Epithelial cell of proximal tubule (primary cell): Measurements from ENCODE around the gene ULBP1. TPM values are rescaled to one million over a fixed set of nuclear protein-coding genes. Genes with fewer than 3 reads are reported as not detected.

Experiments
- DNase-seq: peaks from one replicate; pipeline ENCODE4 v3.0.0-alpha.2; 2011; ENCODE audit warnings: low read depth
- H3K4me3 ChIP-seq: 2 replicates; pipeline ENCODE4 v1.5.1; 2011; ENCODE audit warnings: low read depth, mild to moderate bottlenecking, low read length
- CTCF ChIP-seq: conservative IDR thresholded peaks from 2 replicates; pipeline ENCODE4 v1.5.1; 2012; ENCODE audit warnings: low read depth, mild to moderate bottlenecking, low read length
- total RNA-seq: library from RNA; depleted of rRNA; stranded (reverse); fragments of >200 nt; gene quantifications from 2 replicates; pipeline ENCODE4 v1.2.3, GENCODE V29; 2015

The ULBP1 gene
- total RNA-seq, 1 donor from 2014 or later, result 0.23 TPM

GRCh38 chr6:149979293-149979692, 15.6 kb downstream of the ULBP1 start:
- DNase-seq, result no peak
- no peak for TF ChIP-seq CTCF
- no peak overlapping the region for H3K4me3 ChIP-seq

GRCh38 chr6:149983145-149983544, 19.4 kb downstream of the ULBP1 start:
- H3K4me3 ChIP-seq, result no peak overlapping the region
- no peak for TF ChIP-seq CTCF
- no peak for DNase-seq

- no peak for TF ChIP-seq CTCF
- H3K4me3 ChIP-seq, result no peak overlapping the region
- DNase-seq, result no peak
Measured at GRCh38 chr6:149984773-149985172, 21.0 kb downstream of the ULBP1 start.

DNA sequence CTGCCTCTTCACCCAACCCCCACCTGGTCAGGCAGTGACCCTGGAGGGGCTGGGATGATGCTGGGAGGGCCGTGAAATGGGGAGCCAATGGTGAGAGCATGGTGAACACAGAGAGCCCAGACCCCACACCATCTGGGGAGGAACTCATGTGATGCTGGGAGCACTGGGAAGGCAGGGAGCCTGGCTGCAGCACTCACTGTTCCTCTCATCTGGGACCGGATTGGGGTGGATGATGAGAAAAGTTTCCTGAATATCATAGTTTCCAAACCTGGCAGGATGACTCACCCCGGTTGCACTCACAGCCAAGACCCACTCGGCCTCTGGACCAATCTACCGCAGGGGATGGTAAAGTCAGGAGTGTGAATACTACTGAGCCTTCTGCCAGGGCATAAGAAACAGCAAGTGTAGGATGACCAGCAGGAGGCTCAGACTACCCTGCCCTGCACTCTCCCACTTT, 21.8 kb downstream of the ULBP1 start:
- H3K4me3 ChIP-seq, result no peak overlapping the region
- TF ChIP-seq CTCF, result no peak
- DNase-seq, result no peak

- DNase-seq, result no peak
- TF ChIP-seq CTCF, result no peak
- H3K4me3 ChIP-seq, result no peak overlapping the region
Measured at GRCh38 chr6:149987602-149988107, 23.9 kb downstream of the ULBP1 start.

DNA sequence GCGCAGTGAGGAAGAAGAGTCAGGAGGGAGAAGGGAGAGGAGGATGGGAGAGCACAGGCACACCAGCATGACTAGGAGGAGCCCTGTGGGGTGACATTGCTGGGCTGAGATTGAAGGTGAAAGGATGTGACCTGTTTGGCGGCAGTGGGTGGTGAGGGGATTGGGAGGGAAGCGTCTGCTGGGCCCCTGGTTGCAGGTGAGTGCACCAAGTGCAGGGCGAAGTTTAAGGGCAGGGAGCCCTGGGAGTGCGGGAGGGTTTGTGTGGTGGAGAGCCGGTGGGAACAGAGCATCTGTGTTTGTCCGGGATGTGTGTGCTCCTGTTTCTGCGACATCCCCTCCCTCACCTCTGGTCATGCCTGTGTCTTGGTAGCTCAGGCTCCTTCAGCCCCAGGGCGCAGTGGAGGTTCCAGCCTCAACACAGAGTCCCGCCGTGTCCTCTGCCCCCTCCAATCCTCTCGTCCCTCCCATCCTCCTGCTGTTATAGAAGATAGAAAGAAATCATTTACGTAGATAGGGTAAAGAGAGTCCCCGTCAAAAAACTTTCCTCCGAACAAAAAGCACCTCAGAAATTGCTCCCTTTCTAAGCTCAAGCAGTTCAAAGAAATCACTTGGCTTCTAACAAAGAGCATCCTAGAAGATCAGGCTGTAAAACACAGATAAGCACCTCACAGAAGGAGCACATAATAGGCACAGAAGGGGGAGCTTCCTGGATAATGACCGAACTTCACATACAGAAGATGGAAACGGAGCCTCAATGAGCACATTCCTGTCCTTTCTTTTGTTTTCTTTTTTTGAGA, 25.0 kb downstream of the ULBP1 start:
- TF ChIP-seq CTCF, result no peak

More for the DNA sequence above, 25.0 kb downstream of the ULBP1 start:
- DNase-seq, result no peak
- no peak overlapping the region for H3K4me3 ChIP-seq
